Skeletal muscle tissue (tissue), 4 donors: ENCODE results near the gene DPH2. TPM values are rescaled to one million over a fixed set of nuclear protein-coding genes. Genes with fewer than 3 reads are reported as not detected.

Experiments
- H3K27ac ChIP-seq: one replicate; pipeline ENCODE4 v1.7.0; 2013; ENCODE audit warnings: mild to moderate bottlenecking, low read depth, low read length, inconsistent platforms
- H3K27me3 ChIP-seq, 3 donors: one replicate each; pipeline ENCODE4 v1.7.0; 2013; ENCODE audit warnings: low read length in 3 of 3; ENCODE audit not compliant: control insufficient read depth in 3 of 3, insufficient read depth in 3 of 3
- H3K36me3 ChIP-seq, 3 donors: one replicate each; pipeline ENCODE4 v1.7.0; 2013; ENCODE audit warnings: low read length in 3 of 3; ENCODE audit not compliant: control insufficient read depth in 3 of 3, insufficient read depth in 3 of 3
- H3K4me1 ChIP-seq, 3 donors: one replicate each; pipeline ENCODE4 v1.7.0; 2013; ENCODE audit warnings: low read length in 3 of 3, mild to moderate bottlenecking in 3 of 3; ENCODE audit not compliant: control insufficient read depth in 3 of 3, insufficient read depth in 3 of 3
- H3K4me3 ChIP-seq, 3 donors: one replicate each; pipeline ENCODE4 v1.7.0; 2013; ENCODE audit warnings: low read length in 3 of 3
- H3K9ac ChIP-seq, 3 donors: one replicate each; pipeline ENCODE4 v1.7.0; 2013; ENCODE audit warnings: low read length in 3 of 3, mild to moderate bottlenecking in 3 of 3, moderate library complexity in 2 of 3, low read depth in 1 of 3
- H3K9me3 ChIP-seq, 3 donors: one replicate each; pipeline ENCODE4 v1.7.0; 2013; ENCODE audit warnings: low read length in 3 of 3; ENCODE audit not compliant: control insufficient read depth in 3 of 3
- total RNA-seq: library from RNA; depleted of rRNA; stranded (reverse); fragments of >200 nt; gene quantifications from one replicate; pipeline ENCODE4 v1.2.3, GENCODE V29; 2014
- donor health status: Osteomylitis.

DPH2 gene
- total RNA-seq, 1 donor from 2014 or later = 9.9 TPM

GRCh38 chr1:43963006-43963405, 6.8 kb upstream of the DPH2 start:
- peaks cover 88 to 96% (median 92%) of the 10 kb centered on the region in 3 donors for H3K36me3 ChIP-seq
- no peak overlapping the region for H3K27ac ChIP-seq
- H3K9ac ChIP-seq = no peak overlapping the region
- H3K4me1 ChIP-seq = peaks cover under 1 to 6% (median 1%) of the 10 kb centered on the region in 3 donors
- H3K9me3 ChIP-seq = no peaks in the 10 kb centered on the region
- H3K4me3 ChIP-seq = no peak overlapping the region
- no peaks in the 10 kb centered on the region for H3K27me3 ChIP-seq

GRCh38 chr1:43963890-43964289, 5.9 kb upstream of the DPH2 start:
- no peaks in the 10 kb centered on the region for H3K27me3 ChIP-seq
- H3K9ac ChIP-seq = no peak overlapping the region
- H3K36me3 ChIP-seq = peaks cover 80 to 88% (median 83%) of the 10 kb centered on the region in 3 donors
- H3K27ac ChIP-seq = no peak overlapping the region
- H3K4me1 ChIP-seq = peaks cover 0 to 5% (median 0%) of the 10 kb centered on the region in 3 donors
- no peak overlapping the region for H3K4me3 ChIP-seq
- no peaks in the 10 kb centered on the region for H3K9me3 ChIP-seq

DNA sequence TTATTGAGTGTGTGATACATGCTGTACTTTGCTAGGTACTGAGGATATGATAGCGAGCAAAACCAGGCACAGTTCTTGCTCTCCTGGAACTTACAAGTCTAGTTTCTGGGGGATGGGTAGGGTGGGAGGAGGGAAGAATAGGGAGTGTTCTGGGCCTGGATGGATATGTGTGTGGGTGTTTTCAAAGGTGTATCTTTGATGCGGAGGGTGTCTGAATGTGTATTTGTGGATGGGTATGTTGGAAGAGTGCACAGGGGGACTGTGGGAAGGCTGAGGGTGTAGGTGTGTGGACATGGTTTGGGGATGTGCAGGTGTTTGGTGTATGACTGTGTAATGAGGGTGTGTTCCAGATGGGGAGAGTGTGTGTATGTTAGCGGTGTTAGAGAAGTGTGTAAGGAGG, 4.5 kb upstream of the DPH2 start:
- H3K27ac ChIP-seq = no peak overlapping the region
- H3K36me3 ChIP-seq = peaks cover 69 to 74% (median 70%) of the 10 kb centered on the region in 3 donors
- H3K27me3 ChIP-seq = no peaks in the 10 kb centered on the region
- no peaks in the 10 kb centered on the region for H3K9me3 ChIP-seq
- H3K4me3 ChIP-seq = no peak overlapping the region
- H3K9ac ChIP-seq = no peak overlapping the region
- H3K4me1 ChIP-seq = peaks cover 5 to 11% (median 8%) of the 10 kb centered on the region in 3 donors

GRCh38 chr1:43968348-43968948, 1.4 kb upstream of the DPH2 start:
- H3K4me1 ChIP-seq = peaks cover 28 to 37% (median 36%) of the 10 kb centered on the region in 3 donors
- H3K9ac ChIP-seq = no peak overlapping the region
- H3K9me3 ChIP-seq = no peaks in the 10 kb centered on the region
- peaks cover 47 to 60% (median 51%) of the 10 kb centered on the region in 3 donors for H3K36me3 ChIP-seq
- H3K27me3 ChIP-seq = no peaks in the 10 kb centered on the region
- H3K4me3 ChIP-seq = no peak overlapping the region
- H3K27ac ChIP-seq = no peak overlapping the region

DNA sequence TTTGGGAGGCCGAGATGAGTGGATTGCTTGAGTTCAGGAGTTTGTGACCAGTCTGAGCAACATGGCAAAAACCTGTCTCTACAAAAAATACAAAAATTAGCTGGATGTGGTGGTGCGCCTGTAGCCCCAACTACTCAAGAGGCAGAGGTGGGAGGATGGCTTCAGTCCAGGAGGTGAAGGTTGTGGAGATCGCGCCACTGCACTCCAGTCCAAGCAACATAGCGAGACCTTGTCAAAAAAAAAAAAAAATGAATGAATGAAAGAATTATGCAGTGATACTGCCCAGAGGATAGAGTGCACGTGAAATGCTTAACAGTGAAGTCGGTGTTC, 429 bp upstream of the DPH2 start:
- H3K27ac ChIP-seq = no peak overlapping the region
- H3K9ac ChIP-seq = no peak overlapping the region
- H3K27me3 ChIP-seq = no peaks in the 10 kb centered on the region
- H3K4me1 ChIP-seq = peaks cover 37 to 46% (median 46%) of the 10 kb centered on the region in 3 donors
- peak overlapping the region; percentile 52 to 64 (median 56) for H3K4me3 ChIP-seq
- H3K9me3 ChIP-seq = no peaks in the 10 kb centered on the region
- peaks cover 39 to 52% (median 44%) of the 10 kb centered on the region in 3 donors for H3K36me3 ChIP-seq

GRCh38 chr1:43970502-43970901, 692 bp downstream of the DPH2 start:
- no peaks in the 10 kb centered on the region for H3K27me3 ChIP-seq
- peaks cover 29 to 45% (median 34%) of the 10 kb centered on the region in 3 donors for H3K36me3 ChIP-seq
- H3K4me1 ChIP-seq = peaks cover 42 to 51% (median 50%) of the 10 kb centered on the region in 3 donors
- peak overlapping the region; percentile 54 for H3K27ac ChIP-seq
- H3K4me3 ChIP-seq = peak overlapping the region; percentile 95 to 98 (median 97)
- no peaks in the 10 kb centered on the region for H3K9me3 ChIP-seq
- peak overlapping the region; percentile 81 to 91 (median 86) for H3K9ac ChIP-seq

DNA sequence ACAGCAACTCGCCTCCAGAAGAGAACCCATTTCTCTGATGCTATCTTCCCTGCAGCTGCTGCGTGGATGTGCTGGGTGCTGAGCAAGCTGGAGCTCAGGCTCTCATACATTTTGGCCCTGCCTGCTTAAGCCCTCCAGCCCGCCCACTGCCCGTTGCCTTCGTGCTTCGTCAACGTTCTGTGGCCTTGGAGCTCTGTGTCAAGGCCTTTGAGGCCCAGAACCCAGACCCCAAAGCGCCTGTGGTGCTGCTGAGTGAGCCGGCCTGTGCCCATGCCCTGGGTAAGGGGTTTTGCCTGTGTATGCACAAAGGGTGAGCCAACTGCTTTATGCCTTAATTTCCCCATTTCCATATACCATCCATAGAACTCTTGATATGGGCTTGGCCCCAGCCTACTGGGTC, 1.1 kb downstream of the DPH2 start:
- Histone ChIP-seq H3K36me3 (peaks cover 26 to 42% (median 30%) of the 10 kb centered on the region in 3 donors), H3K9me3 (no peaks in the 10 kb centered on the region), H3K9ac (peak overlapping the region; percentile 25 to 91 (median 81)), H3K27ac (peak overlapping the region; percentile 54), H3K4me3 (peak overlapping the region; percentile 95 to 98 (median 97)), H3K4me1 (peaks cover 46 to 55% (median 54%) of the 10 kb centered on the region in 3 donors), H3K27me3 (no peaks in the 10 kb centered on the region)

- Histone ChIP-seq H3K9me3 (no peaks in the 10 kb centered on the region), H3K4me3 (peak overlapping the region in 1 of 3 donors; percentile 98), H3K36me3 (peaks cover 24 to 39% (median 27%) of the 10 kb centered on the region in 3 donors), H3K9ac (peak overlapping the region in 1 of 3 donors; percentile 54), H3K27me3 (no peaks in the 10 kb centered on the region), H3K27ac (peak overlapping the region; percentile 54), H3K4me1 (peaks cover 51 to 61% (median 60%) of the 10 kb centered on the region in 3 donors)
Measured at GRCh38 chr1:43971336-43971980, 1.6 kb downstream of the DPH2 start.

DNA sequence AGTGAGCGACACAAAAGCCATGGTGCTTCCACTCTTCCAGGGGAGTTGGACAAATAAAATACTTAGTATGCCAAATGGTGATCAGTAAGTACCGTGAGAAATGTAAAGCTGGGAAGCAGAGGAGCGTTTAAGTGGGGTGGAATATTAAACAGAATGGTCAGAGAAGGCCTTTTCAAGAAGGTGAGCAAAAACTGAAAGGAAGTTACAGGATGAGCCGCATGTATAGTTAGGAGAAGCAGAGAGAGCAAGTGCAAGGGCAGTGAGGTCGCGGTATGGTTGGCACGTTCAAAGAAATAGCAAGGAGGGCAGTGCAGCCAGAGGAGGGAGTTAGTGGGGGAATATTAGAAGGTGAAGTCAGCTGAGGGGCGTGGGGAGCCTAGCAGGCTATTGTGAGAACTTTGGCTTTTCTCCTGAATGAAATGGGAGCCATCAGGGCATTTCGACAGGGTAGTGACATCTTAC, 4.2 kb downstream of the DPH2 start:
- Histone ChIP-seq H3K36me3 (peaks cover 25 to 45% (median 32%) of the 10 kb centered on the region in 3 donors), H3K4me3 (peak overlapping the region; percentile 86 to 94 (median 90)), H3K9me3 (no peaks in the 10 kb centered on the region), H3K27me3 (no peaks in the 10 kb centered on the region), H3K4me1 (peaks cover 69 to 84% (median 80%) of the 10 kb centered on the region in 3 donors), H3K9ac (peak overlapping the region; percentile 80 to 95 (median 94)), H3K27ac (peak overlapping the region; percentile 96)
